Karpas-422 (cell line): Measurements from ENCODE around the gene ZAR1L. TPM values are rescaled to one million over a fixed set of nuclear protein-coding genes. Genes with fewer than 3 reads are reported as not detected.

Experiments used
- DNase-seq: peaks from one replicate; pipeline ENCODE4 v3.0.0-alpha.2; 2015
- H2AFZ ChIP-seq: fragments of 200-600 bp; sonication (generic); 2 replicates; pipeline ENCODE4 v1.6.1; 2014; ENCODE audit warnings: antibody characterized with exemption, low read length, mixed read lengths
- H3K27ac ChIP-seq: fragments of 200-600 bp; sonication (generic); 2 replicates; pipeline ENCODE4 v1.5.1; 2014; ENCODE audit warnings: mild to moderate bottlenecking, low read length, moderate library complexity
- H3K27me3 ChIP-seq: fragments of 200-600 bp; sonication (generic); 2 replicates; pipeline ENCODE4 v1.6.1; 2014; ENCODE audit warnings: low read length, mixed read lengths
- H3K36me3 ChIP-seq: fragments of 200-600 bp; sonication (generic); 2 replicates; pipeline ENCODE4 v1.6.1; 2014; ENCODE audit warnings: low read length, mixed read lengths; ENCODE audit not compliant: insufficient read depth
- H3K4me1 ChIP-seq: fragments of 200-600 bp; sonication (generic); 2 replicates; pipeline ENCODE4 v1.6.1; 2014; ENCODE audit warnings: mild to moderate bottlenecking, low read length, mixed read lengths
- H3K4me2 ChIP-seq: fragments of 200-600 bp; sonication (generic); 2 replicates; pipeline ENCODE4 v1.6.1; 2014; ENCODE audit warnings: low read length, low read depth, mild to moderate bottlenecking; ENCODE audit not compliant: poor library complexity, severe bottlenecking
- H3K4me3 ChIP-seq: fragments of 200-600 bp; sonication (generic); 2 replicates; pipeline ENCODE4 v1.5.1; 2014; ENCODE audit warnings: mild to moderate bottlenecking, antibody characterized with exemption, low read length, mixed read lengths
- H3K79me2 ChIP-seq: fragments of 200-600 bp; sonication (generic); 2 replicates; pipeline ENCODE4 v1.6.1; 2014; ENCODE audit warnings: mild to moderate bottlenecking, low read length, mixed read lengths
- H3K9ac ChIP-seq: fragments of 200-600 bp; sonication (generic); 2 replicates; pipeline ENCODE4 v1.6.0; 2014; ENCODE audit warnings: low read length
- H3K9me2 ChIP-seq: fragments of 200-600 bp; sonication (generic), shearing (Covaris generic); replicated peaks from 2 replicates; pipeline ENCODE4 v1.6.0; 2014; ENCODE audit warnings: mild to moderate bottlenecking, low read length, moderate library complexity; ENCODE audit not compliant: insufficient read depth
- H3K9me3 ChIP-seq: fragments of 300-700, 200-600 bp; sonication (generic); 2 replicates; pipeline ENCODE4 v1.6.1; 2014; ENCODE audit warnings: low read length, mixed read lengths
- H4K20me1 ChIP-seq: fragments of 200-600 bp; sonication (generic); 2 replicates; pipeline ENCODE4 v1.6.1; 2014; ENCODE audit warnings: mild to moderate bottlenecking, antibody characterized with exemption, low read length, low read depth; ENCODE audit not compliant: insufficient read depth
- total RNA-seq: library from RNA; depleted of rRNA; stranded (reverse); fragments of >200 nt; shearing (Covaris generic); gene quantifications from 2 replicates; pipeline ENCODE4 v1.2.3, GENCODE V29; 2014; ENCODE audit warnings: low replicate concordance

ZAR1L gene
- total RNA-seq, 1 experiment from 2014 or later = not detected

GRCh38 chr13:32311188-32311897 is 3.8 kb downstream of the ZAR1L start:
- H3K27ac ChIP-seq = no peak overlapping the region

GRCh38 chr13:32310134-32310706 is 4.9 kb downstream of the ZAR1L start:
- H3K9me2 ChIP-seq = no peaks in the 10 kb centered on the region
- no peaks in the 10 kb centered on the region for H3K9me3 ChIP-seq
- peak; percentile 80 for DNase-seq
- H3K27me3 ChIP-seq = no peaks in the 10 kb centered on the region
- no peak overlapping the region for H3K4me2 ChIP-seq
- no peaks in the 10 kb centered on the region for H3K36me3 ChIP-seq
- no peak overlapping the region for H3K9ac ChIP-seq
- H3K4me3 ChIP-seq = no peak overlapping the region
- H3K4me1 ChIP-seq = peaks cover 11% of the 10 kb centered on the region
- no peak overlapping the region for H3K27ac ChIP-seq
- 0 out of 2 replicates have a peak overlapping the region, but pooled peaks have one; percentile 34 for H2AFZ ChIP-seq
- no peaks in the 10 kb centered on the region for H4K20me1 ChIP-seq
- H3K79me2 ChIP-seq = no peaks in the 10 kb centered on the region

More at GRCh38 chr13:32311188-32311897, 3.8 kb downstream of the ZAR1L start:
- Histone ChIP-seq H3K9me3 (no peaks in the 10 kb centered on the region), H3K9ac (no peak overlapping the region), H3K27me3 (no peaks in the 10 kb centered on the region), H3K79me2 (peaks cover 6% of the 10 kb centered on the region), H3K4me3 (no peak overlapping the region), H3K4me1 (peaks cover 15% of the 10 kb centered on the region), H3K9me2 (no peaks in the 10 kb centered on the region), H3K36me3 (no peaks in the 10 kb centered on the region), H2AFZ (no peak overlapping the region), H3K4me2 (no peak overlapping the region), H4K20me1 (no peaks in the 10 kb centered on the region)
- DNase-seq = no peak

GRCh38 chr13:32309312-32310133 is 5.6 kb downstream of the ZAR1L start:
- no peak for DNase-seq
- Histone ChIP-seq H4K20me1 (no peaks in the 10 kb centered on the region), H3K4me1 (peaks cover 5% of the 10 kb centered on the region), H3K9me2 (no peaks in the 10 kb centered on the region), H3K27ac (no peak overlapping the region), H3K4me3 (no peak overlapping the region), H3K27me3 (no peaks in the 10 kb centered on the region), H3K9me3 (no peaks in the 10 kb centered on the region), H3K4me2 (no peak overlapping the region), H3K79me2 (no peaks in the 10 kb centered on the region), H3K36me3 (no peaks in the 10 kb centered on the region), H3K9ac (no peak overlapping the region), H2AFZ (no peak overlapping the region)

- Histone ChIP-seq H3K9ac (no peak overlapping the region), H3K4me1 (no peaks in the 10 kb centered on the region; the same call in 1 of the 2 replicates), H3K9me2 (no peaks in the 10 kb centered on the region), H3K4me2 (no peak overlapping the region), H3K36me3 (no peaks in the 10 kb centered on the region), H3K27ac (no peak overlapping the region), H3K4me3 (no peak overlapping the region), H4K20me1 (no peaks in the 10 kb centered on the region), H3K9me3 (no peaks in the 10 kb centered on the region), H3K79me2 (no peaks in the 10 kb centered on the region), H3K27me3 (no peaks in the 10 kb centered on the region), H2AFZ (no peak overlapping the region)
- no peak for DNase-seq
Observed at GRCh38 chr13:32305646-32306045, 9.5 kb downstream of the ZAR1L start.

GRCh38 chr13:32302461-32302860 is 12.7 kb downstream of the ZAR1L start:
- Histone ChIP-seq H3K4me1 (no peaks in the 10 kb centered on the region), H3K9me3 (no peaks in the 10 kb centered on the region), H3K79me2 (no peaks in the 10 kb centered on the region), H3K9me2 (no peaks in the 10 kb centered on the region), H3K27ac (no peak overlapping the region), H4K20me1 (no peaks in the 10 kb centered on the region), H3K9ac (no peak overlapping the region), H3K4me3 (no peak overlapping the region), H3K27me3 (no peaks in the 10 kb centered on the region), H3K4me2 (no peak overlapping the region), H3K36me3 (no peaks in the 10 kb centered on the region), H2AFZ (no peak overlapping the region)
- no peak for DNase-seq

- Histone ChIP-seq H3K27ac (no peak overlapping the region), H3K4me3 (no peak overlapping the region), H2AFZ (no peak overlapping the region), H3K9me3 (no peaks in the 10 kb centered on the region), H3K36me3 (no peaks in the 10 kb centered on the region), H3K4me2 (no peak overlapping the region), H3K4me1 (no peaks in the 10 kb centered on the region), H4K20me1 (no peaks in the 10 kb centered on the region), H3K9ac (no peak overlapping the region), H3K79me2 (no peaks in the 10 kb centered on the region), H3K27me3 (no peaks in the 10 kb centered on the region), H3K9me2 (no peaks in the 10 kb centered on the region)
- DNase-seq = no peak
Observed at GRCh38 chr13:32300920-32301319, 14.2 kb downstream of the ZAR1L start.

- Histone ChIP-seq H3K9me3 (no peaks in the 10 kb centered on the region), H3K36me3 (no peaks in the 10 kb centered on the region)
Observed at GRCh38 chr13:32300406-32300805, 14.8 kb downstream of the ZAR1L start.

GRCh38 chr13:32299893-32300292 is 15.3 kb downstream of the ZAR1L start:
- DNase-seq = no peak
- H3K4me3 ChIP-seq = no peak overlapping the region

More at GRCh38 chr13:32300406-32300805, 14.8 kb downstream of the ZAR1L start:
- Histone ChIP-seq H3K4me1 (no peaks in the 10 kb centered on the region), H3K27me3 (no peaks in the 10 kb centered on the region), H4K20me1 (no peaks in the 10 kb centered on the region), H3K9ac (no peak overlapping the region), H3K79me2 (no peaks in the 10 kb centered on the region), H3K4me3 (no peak overlapping the region), H3K9me2 (no peaks in the 10 kb centered on the region), H3K4me2 (no peak overlapping the region), H2AFZ (no peak overlapping the region), H3K27ac (no peak overlapping the region)
- no peak for DNase-seq

More at GRCh38 chr13:32299893-32300292, 15.3 kb downstream of the ZAR1L start:
- no peaks in the 10 kb centered on the region for H3K36me3 ChIP-seq
- no peaks in the 10 kb centered on the region for H4K20me1 ChIP-seq
- H3K27ac ChIP-seq = no peak overlapping the region
- H3K27me3 ChIP-seq = no peaks in the 10 kb centered on the region
- no peak overlapping the region for H2AFZ ChIP-seq
- no peaks in the 10 kb centered on the region for H3K4me1 ChIP-seq
- H3K79me2 ChIP-seq = no peaks in the 10 kb centered on the region
- no peak overlapping the region for H3K9ac ChIP-seq
- H3K9me3 ChIP-seq = no peaks in the 10 kb centered on the region
- H3K9me2 ChIP-seq = no peaks in the 10 kb centered on the region
- no peak overlapping the region for H3K4me2 ChIP-seq
